Stimulated activated CD8-positive, alpha-beta memory T cell treated with anti-CD3 and anti-CD28 coated beads, Interleukin-7, amount 100 ng/mL, for 24 hours (primary cell): Measurements from ENCODE around the gene GPR173.

Experiments
- DNase-seq: peaks from one replicate; pipeline ENCODE4 v3.0.0-alpha.2; 2020; ENCODE audit warnings: low read depth

The GPR173 gene

GRCh38 chrX:53089224-53089842 is 40.7 kb downstream of the GPR173 start:
- no peak for DNase-seq

GRCh38 chrX:53089925-53090324 is 41.3 kb downstream of the GPR173 start:
- no peak for DNase-seq

DNA sequence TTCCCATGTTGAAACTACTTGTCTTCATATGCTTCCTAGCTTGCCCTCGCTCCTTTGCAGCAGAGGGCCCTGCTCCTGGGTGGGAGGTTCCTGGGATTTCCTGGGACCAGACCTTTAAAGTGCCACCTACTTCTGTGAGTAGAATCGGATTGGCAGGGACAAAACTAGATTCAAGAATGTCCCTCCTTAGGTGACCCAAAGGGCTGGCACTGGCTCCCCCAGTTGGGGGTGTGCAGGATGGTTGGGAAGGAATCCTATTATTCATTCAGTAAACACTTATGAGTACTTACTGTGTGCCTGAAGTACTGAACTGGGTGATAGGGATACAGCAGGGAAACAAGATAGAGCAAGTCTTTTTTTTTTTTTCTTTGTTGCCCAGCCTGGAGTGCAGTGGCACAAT is 42.8 kb downstream of the GPR173 start:
- no peak for DNase-seq

DNA sequence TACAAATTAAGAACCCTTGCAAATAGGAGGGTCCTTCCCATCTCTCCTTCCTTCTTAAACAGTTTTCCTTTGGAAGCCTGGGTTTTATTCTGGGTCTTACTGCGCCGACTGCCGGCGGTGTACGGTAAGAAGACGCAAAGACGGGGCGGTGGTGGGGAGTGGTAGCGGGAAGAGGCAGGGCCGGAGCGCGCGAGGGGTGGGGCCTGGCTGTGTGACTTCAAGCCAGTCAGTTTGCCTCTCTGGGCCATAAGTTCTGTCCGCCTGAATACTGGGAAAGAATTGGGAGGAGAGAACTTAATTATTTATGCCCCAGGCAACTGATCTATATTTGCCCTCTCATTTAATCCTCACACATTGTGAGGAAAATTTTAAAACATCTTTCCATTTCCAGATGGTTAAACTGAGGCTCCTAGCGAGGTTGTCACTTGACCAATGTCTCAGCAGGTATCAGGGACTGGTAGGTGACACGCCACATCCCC is 44.6 kb downstream of the GPR173 start:
- DNase-seq = no peak

DNA sequence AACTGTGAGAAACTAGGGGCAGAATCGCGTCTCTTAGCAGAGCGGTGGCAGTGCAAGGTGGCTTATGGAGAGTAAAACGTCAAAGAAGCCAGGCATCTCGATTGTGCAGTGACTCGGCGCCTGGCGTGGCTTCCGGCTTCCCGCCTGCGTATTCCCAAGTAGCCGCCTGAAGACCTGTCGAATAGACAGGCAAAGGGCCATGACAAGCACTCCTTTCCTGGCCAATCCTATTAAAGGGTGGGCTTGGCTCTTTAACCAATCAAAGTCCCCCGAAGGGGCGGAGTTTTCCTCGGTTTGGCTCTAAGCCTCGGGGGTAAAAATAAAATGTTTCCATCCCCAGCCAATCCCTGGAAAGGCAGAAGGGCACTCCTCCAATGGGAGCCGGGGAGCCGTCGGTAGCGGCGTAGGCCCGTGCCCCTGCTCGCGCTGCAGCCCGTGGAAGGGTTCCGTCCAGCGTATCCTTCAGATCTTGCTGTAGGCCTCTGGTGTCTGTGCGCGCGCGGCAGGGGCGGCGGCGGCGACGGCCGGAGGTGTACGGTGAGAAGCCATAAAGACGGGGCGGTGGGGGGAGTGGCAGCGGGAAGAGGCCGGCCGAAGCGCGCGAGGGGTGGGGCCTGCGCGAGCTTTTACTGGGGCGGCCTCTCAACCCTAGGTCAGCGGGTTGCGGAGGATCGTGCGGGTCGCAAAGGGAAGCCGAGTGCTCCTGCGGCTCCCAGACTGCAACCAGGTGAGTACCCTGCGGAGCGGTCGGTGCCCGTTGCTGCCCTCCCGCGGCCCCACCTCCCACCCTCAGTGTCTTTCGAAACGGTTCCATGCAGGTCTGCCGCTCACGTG is 45.4 kb downstream of the GPR173 start, which contains the start of gene KANTR:
Gene KANTR, plus strand, starts transcription at position 395 of the 834 bp plus-strand sequence. CDS start 30,131 bp downstream, outside the sequence.
- peak; percentile 56 for DNase-seq

DNA sequence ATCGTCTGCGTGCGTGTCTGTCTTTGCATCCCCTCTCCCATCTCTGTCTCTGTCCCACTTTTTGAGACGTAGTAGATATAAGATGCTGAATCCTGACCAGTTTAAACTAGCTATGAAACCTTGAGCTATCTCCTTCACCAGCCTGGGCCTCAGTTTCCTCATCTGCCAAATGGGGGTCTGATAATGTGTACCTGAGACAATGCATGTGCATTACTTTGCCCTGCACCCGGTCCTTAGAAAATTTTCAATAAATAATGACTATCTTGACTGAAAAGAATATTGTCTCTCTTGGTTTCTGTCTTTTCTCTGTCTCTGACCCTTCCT is 46.0 kb downstream of the GPR173 start:
- DNase-seq = no peak

DNA sequence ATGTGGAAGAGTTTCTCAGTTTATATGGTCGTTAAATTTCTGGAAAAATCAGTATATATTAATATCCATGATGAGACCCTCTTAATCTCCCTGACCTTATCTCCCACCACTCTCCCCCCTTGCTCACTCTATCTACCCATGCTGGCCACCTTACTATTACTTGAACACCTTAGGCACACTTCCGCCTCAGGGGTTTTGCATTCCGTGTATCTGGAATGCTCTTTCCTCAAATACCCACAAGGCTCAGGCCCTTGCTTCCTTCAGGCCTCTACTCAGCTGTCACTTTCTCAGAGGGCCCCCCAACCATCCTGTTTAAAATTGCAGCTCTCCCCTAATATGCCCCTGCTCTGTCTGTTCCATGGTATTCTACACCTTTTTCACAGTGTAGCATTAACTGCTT is 47.2 kb downstream of the GPR173 start:
- DNase-seq = no peak

DNA sequence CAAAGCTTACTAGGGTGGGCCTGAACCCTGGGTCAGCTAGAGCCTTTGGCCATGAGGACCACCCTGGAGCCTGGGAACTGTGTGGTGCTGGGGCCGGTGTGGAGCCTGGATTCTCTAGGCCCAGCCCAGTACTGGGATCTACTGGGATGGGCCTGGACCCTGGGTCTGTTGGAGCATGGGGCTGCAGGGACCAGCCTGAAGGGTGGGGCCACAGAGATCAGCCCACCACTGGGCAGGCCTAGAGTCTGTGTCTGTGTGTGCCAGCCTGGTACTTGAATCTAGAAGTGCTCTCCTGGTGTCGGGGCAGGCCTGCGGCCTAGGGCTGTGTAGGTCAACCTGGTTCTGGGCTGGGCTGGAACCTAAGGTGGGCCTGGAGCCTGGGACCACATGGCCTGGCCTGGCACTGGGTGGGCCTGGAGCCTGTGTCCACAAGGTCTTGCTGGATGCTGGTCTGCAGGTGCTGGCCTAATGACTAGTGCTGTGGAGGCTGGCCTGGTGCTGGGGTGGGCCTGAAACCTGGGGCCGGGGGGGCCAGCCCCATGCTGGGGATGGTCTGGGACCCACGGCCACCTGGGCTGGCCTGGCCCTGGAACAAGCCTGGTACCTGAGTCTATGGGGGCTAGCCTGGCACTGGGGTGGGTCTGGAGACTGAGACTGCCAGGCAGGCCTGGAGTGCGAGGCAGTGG is 66.4 kb downstream of the GPR173 start:
- DNase-seq = no peak

DNA sequence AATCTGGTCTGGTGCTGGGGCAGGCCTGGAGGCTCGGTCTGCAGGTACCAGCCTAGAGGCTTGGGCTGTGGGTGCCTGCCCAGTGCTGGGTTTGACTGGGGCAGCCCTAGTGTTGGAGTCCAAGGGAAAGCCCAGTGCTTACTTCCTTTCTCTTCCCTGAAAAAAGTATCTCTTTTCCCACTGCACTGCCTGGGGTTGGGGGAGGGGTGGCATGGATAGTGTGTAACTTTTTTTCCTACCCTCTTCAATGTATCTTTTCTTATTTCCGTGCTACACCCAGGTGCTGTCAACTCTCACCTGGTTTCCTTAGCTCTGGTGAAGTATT is 66.9 kb downstream of the GPR173 start:
- DNase-seq = no peak

GRCh38 chrX:53116101-53116500 is 67.5 kb downstream of the GPR173 start:
- no peak for DNase-seq

GRCh38 chrX:53122013-53122412 is 73.4 kb downstream of the GPR173 start:
- no peak for DNase-seq

DNA sequence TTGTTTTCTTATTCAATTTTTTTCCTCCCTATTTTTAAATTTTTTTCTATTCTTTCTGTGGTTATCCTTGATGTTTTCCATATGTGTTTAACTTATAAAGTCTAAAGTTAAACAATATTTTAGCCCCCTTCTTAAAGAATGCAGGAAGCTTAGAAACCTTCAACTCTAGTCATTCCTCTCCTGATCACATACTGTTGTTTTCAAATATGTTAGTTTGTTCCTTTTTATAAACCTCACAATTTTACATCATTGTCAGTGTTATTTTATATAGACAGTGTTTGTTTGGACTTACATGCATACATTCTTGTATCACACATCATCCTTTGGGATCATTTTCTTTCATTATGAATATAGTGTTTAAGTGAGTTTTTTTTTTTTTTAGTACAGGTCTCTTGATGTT is 76.9 kb downstream of the GPR173 start:
- no peak for DNase-seq

GRCh38 chrX:53126377-53126776 is 77.8 kb downstream of the GPR173 start:
- no peak for DNase-seq

GRCh38 chrX:53128097-53128749 is 79.6 kb downstream of the GPR173 start:
- DNase-seq = no peak
